HepG2 (cell line): ENCODE data around the gene GATA5. TPM values are rescaled to one million over a fixed set of nuclear protein-coding genes. Genes with fewer than 3 reads are reported as not detected.
A peak's percentile ranks its signal among the peaks of the same experiment; 100 is the strongest.

Source experiments
- ATAC-seq: fragments of 200-7000 bp; cut with Tn5 transposase; 3 replicates; pipeline ENCODE4 v1.9.1; 2020; ENCODE audit warnings: mild to moderate bottlenecking, moderate library complexity
- BruUV-seq: library from RNA; stranded (reverse); fragments of 400-500 nt; replicated peaks from 2 replicates; lab custom pipeline; 2021; lab: Mats Ljungman, UMichigan
- CTCF ChIA-PET: fragments of 300-600 bp; formaldehyde crosslinking; extraction: SDS; loops from one replicate; lab custom pipeline; 2021; ENCODE audit warnings: low total read pairs, inconsistent platforms, low intra/inter-chr PET ratio; lab: Yijun Ruan, JAX
- POLR2A ChIA-PET: fragments of 350-600 bp; sonication (Branson Sonifier 250); formaldehyde crosslinking; loops from one replicate; lab custom pipeline; 2020; ENCODE audit warnings: antibody characterized with exemption, inconsistent platforms; lab: Yijun Ruan, JAX
- DNase-seq: peaks from one replicate; pipeline ENCODE4 v3.0.0-alpha.2; 2015; ENCODE audit warnings: low spot score
- FAIRE-seq: peaks from 3 replicates; lab custom pipeline; 2011; peaks lifted over from hg19 to GRCh38; lab: Jason Lieb, UNC
- H2AFZ ChIP-seq: one replicate; pipeline ENCODE4 v1.6.1; 2011; ENCODE audit warnings: low read length, inconsistent platforms
- H3K27ac ChIP-seq: fragments of 300-600 bp; 3 replicates; pipeline ENCODE4 v1.8.0; 2011; ENCODE audit warnings: mixed run types, mild to moderate bottlenecking, mixed read lengths, low read length, inconsistent platforms; ENCODE audit not compliant: insufficient read depth; ENCODE audit errors: extremely low read length
- H3K27me3 ChIP-seq, 2 experiments: fragments of 200-600 bp in 1 of 2; 2 replicates in 1 of 2; 3 replicates in 1 of 2; pipeline versions ENCODE4 v1.6.0 to v1.8.0; 2011; ENCODE audit warnings: low read length in 2 of 2, mild to moderate bottlenecking in 2 of 2, moderate library complexity in 2 of 2, inconsistent platforms in 1 of 2; ENCODE audit not compliant: insufficient read depth in 2 of 2, control insufficient read depth in 1 of 2
- H3K36me3 ChIP-seq, 2 experiments: fragments of 200-600 bp in 1 of 2; replicated peaks in 1 of 2; 2 replicates in 1 of 2; 3 replicates in 1 of 2; pipeline versions ENCODE4 v1.5.1 to v1.8.0; 2011; ENCODE audit warnings: low read length in 2 of 2, inconsistent platforms in 1 of 2; ENCODE audit not compliant: insufficient read depth in 2 of 2, control insufficient read depth in 1 of 2
- H3K4me1 ChIP-seq: 2 replicates; pipeline ENCODE4 v1.5.1; 2012; ENCODE audit warnings: low read length, inconsistent platforms; ENCODE audit not compliant: insufficient read depth
- H3K4me2 ChIP-seq: 2 replicates; pipeline ENCODE4 v1.6.0; 2011; ENCODE audit warnings: low read depth, low read length, inconsistent platforms
- H3K4me3 ChIP-seq, 3 experiments: fragments of 200-600 bp in 1 of 3; sonication (generic), shearing (Covaris generic) in 1 of 3; replicated peaks in 1 of 3; 2 replicates each; pipeline ENCODE4 v1.5.1; 2011 to 2016; ENCODE audit warnings: low read length in 3 of 3, inconsistent platforms in 2 of 3, low read depth in 2 of 3, mild to moderate bottlenecking in 2 of 3, control low read depth in 1 of 3, mixed read lengths in 1 of 3; ENCODE audit not compliant: insufficient read depth in 1 of 3
- H3K79me2 ChIP-seq: one replicate; pipeline ENCODE4 v1.6.1; 2011; ENCODE audit warnings: low read length, inconsistent platforms; ENCODE audit not compliant: insufficient read depth
- H3K9ac ChIP-seq: 2 replicates; pipeline ENCODE4 v1.6.0; 2011; ENCODE audit warnings: mild to moderate bottlenecking, low read depth, low read length, inconsistent platforms; ENCODE audit not compliant: insufficient read depth
- H3K9me3 ChIP-seq: 2 replicates; pipeline ENCODE4 v1.5.1; 2012; ENCODE audit warnings: mild to moderate bottlenecking, low read length
- H4K20me1 ChIP-seq: 2 replicates; pipeline ENCODE4 v1.6.0; 2011; ENCODE audit warnings: inconsistent platforms, mild to moderate bottlenecking, low read length, moderate library complexity; ENCODE audit not compliant: insufficient read depth
- BCL6 ChIP-seq: IDR thresholded peaks from 2 replicates; pipeline ENCODE4 v1.6.1; 2016; ENCODE audit warnings: missing genetic modification reagents, missing compliant biosample characterization
- CBFB ChIP-seq: sonication (generic); formaldehyde crosslinking; IDR thresholded peaks from 2 replicates; pipeline ENCODE4 v1.4.0; 2020; ENCODE audit warnings: missing genetic modification reagents
- CBX1 ChIP-seq: IDR thresholded peaks from one replicate; pipeline ENCODE4 v1.6.1; 2016; ENCODE audit warnings: antibody characterized with exemption, low read depth
- JUNB ChIP-seq: sonication (generic); formaldehyde crosslinking; IDR thresholded peaks from 2 replicates; pipeline ENCODE4 v1.8.0; 2022; ENCODE audit warnings: missing genetic modification reagents, mild to moderate bottlenecking, borderline replicate concordance
- MTA1 ChIP-seq: sonication (generic); formaldehyde crosslinking; IDR thresholded peaks from 2 replicates; pipeline ENCODE4 v1.4.0; 2020; ENCODE audit warnings: missing genetic modification reagents, mild to moderate bottlenecking, borderline replicate concordance
- NFE2L1 ChIP-seq: sonication (generic); formaldehyde crosslinking; IDR thresholded peaks from 2 replicates; pipeline ENCODE4 v1.4.0; 2020; ENCODE audit warnings: missing genetic modification reagents, mild to moderate bottlenecking, borderline replicate concordance
- NR2F6 ChIP-seq, 2 experiments: IDR thresholded peaks; 2 replicates each; pipeline ENCODE4 v1.6.1; 2016; ENCODE audit warnings: antibody characterized with exemption in 1 of 2, mild to moderate bottlenecking in 1 of 2
- PTBP1 ChIP-seq: fragments of 200-400 bp; formaldehyde crosslinking; IDR thresholded peaks from 2 replicates; pipeline ENCODE4 v1.6.1; 2018; ENCODE audit warnings: low read length, low read depth; ENCODE audit not compliant: poor library complexity, severe bottlenecking
- WIZ ChIP-seq: sonication (generic); formaldehyde crosslinking; IDR thresholded peaks from 2 replicates; pipeline ENCODE4 v1.5.1; 2020; ENCODE audit warnings: mild to moderate bottlenecking, missing genetic modification reagents
- ZNF510 ChIP-seq: sonication (generic); formaldehyde crosslinking; IDR thresholded peaks from 2 replicates; pipeline ENCODE4 v1.4.0; 2020; ENCODE audit warnings: low read depth, mild to moderate bottlenecking, missing genetic modification reagents
- ZNF557 ChIP-seq: sonication (generic); formaldehyde crosslinking; IDR thresholded peaks from 2 replicates; pipeline ENCODE4 v1.4.0; 2020; ENCODE audit warnings: missing genetic modification reagents
- WGBS: methylation state at CpG from one replicate; pipeline ENCODE4 v1.1.6; 2017; ENCODE audit warnings: low lambda C conversion rate; 5-methylcytosine and 5-hydroxymethylcytosine counted together
- in situ Hi-C: cut with HindIII; loops from 2 replicates; pipeline ENCODE4 v1.10.0; 2017; ENCODE audit warnings: low pct_unique_long_range_greater_than_20kb; ENCODE audit not compliant: extremely low pct_ligation_motif_present
- intact Hi-C: fragments of 100-400 bp; cut with micrococcal nuclease; formaldehyde crosslinking; loops from one replicate; pipeline ENCODE4 v1.10.0; 2022; ENCODE audit not compliant: unreplicated experiment
- polyA plus RNA-seq, 8 experiments: library from polyadenylated mRNA; depleted of rRNA in 3 of 8; stranded (reverse) in 7 of 8; unstranded in 1 of 8; fragments of >200 nt; fragmentation: Illumina TruSeq in 4 of 8; extraction: Trizol in 4 of 8; gene quantifications; 2 replicates each; pipeline versions ENCODE4 v1.2.1 to v1.2.3, GENCODE V29; 2011 to 2016; ENCODE audit warnings: low read depth in 4 of 8, missing spikeins in 1 of 8, mixed read lengths in 1 of 8; ENCODE audit not compliant: insufficient read depth in 1 of 8
- total RNA-seq, 5 experiments: library from RNA; depleted of rRNA; stranded (reverse); fragments of >200 nt; fragmentation: Illumina TruSeq; extraction: Trizol; gene quantifications; 2 replicates each; pipeline ENCODE4 v1.2.3, GENCODE V29; 2016; ENCODE audit warnings: low read depth in 1 of 5
- TF ChIP-seq, protein P1 (sequence below): conservative IDR thresholded peaks from 2 replicates; pipeline ENCODE4 v1.6.1; 2018; ENCODE audit warnings: missing genetic modification reagents
- TF ChIP-seq, protein P2 (sequence below): IDR thresholded peaks from 2 replicates; pipeline ENCODE4 v1.6.1; 2016; ENCODE audit warnings: low read depth
- TF ChIP-seq, protein P3 (sequence below): IDR thresholded peaks from 2 replicates; pipeline ENCODE4 v1.6.1; 2012; ENCODE audit warnings: inconsistent platforms
- TF ChIP-seq, protein P4 (sequence below): sonication (generic); formaldehyde crosslinking; IDR thresholded peaks from 2 replicates; pipeline ENCODE4 v1.5.1; 2020; ENCODE audit warnings: mild to moderate bottlenecking, missing genetic modification reagents
- TF ChIP-seq, protein P5 (sequence below): sonication (generic); formaldehyde crosslinking; IDR thresholded peaks from 2 replicates; pipeline ENCODE4 v1.5.1; 2020; ENCODE audit warnings: missing genetic modification reagents, mild to moderate bottlenecking, borderline replicate concordance

GATA5 gene
- total and polyA plus RNA-seq, 2 of the 13 experiments (the other 11 are each of a cell fraction or from before 2014, with no cell fraction given), result 0.12 to 0.20 TPM

DNA sequence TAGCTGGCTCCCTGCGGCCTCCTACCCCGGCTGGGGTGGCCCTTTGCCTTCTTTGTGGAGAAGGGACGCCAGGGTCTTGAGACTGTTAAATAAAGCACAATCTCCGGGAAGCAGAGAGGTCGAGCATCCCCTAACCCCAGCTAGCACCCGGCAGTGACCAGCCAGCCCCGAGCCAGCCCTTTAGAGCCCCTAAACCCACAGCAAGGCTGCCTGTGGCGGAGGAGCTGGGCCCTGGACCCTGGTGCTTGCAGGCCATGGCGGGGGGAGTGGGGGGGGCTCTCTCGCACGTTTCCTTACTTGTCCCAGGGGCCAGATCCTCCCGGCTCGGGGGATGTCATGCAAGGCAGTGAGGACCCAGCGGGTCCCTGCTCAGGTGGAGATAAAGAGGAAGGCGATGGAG, 49.2 kb upstream of the GATA5 start:
- no peak overlapping the region for H3K9ac ChIP-seq
- TF ChIP-seq PTBP1, result no peak
- no peak for TF ChIP-seq WIZ (CRISPR knock-in tag)
- TF ChIP-seq, protein P1, sequence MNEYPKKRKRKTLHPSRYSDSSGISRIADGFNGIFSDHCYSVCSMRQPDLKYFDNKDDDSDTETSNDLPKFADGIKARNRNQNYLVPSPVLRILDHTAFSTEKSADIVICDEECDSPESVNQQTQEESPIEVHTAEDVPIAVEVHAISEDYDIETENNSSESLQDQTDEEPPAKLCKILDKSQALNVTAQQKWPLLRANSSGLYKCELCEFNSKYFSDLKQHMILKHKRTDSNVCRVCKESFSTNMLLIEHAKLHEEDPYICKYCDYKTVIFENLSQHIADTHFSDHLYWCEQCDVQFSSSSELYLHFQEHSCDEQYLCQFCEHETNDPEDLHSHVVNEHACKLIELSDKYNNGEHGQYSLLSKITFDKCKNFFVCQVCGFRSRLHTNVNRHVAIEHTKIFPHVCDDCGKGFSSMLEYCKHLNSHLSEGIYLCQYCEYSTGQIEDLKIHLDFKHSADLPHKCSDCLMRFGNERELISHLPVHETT, result no peak
- TF ChIP-seq, protein P2, sequence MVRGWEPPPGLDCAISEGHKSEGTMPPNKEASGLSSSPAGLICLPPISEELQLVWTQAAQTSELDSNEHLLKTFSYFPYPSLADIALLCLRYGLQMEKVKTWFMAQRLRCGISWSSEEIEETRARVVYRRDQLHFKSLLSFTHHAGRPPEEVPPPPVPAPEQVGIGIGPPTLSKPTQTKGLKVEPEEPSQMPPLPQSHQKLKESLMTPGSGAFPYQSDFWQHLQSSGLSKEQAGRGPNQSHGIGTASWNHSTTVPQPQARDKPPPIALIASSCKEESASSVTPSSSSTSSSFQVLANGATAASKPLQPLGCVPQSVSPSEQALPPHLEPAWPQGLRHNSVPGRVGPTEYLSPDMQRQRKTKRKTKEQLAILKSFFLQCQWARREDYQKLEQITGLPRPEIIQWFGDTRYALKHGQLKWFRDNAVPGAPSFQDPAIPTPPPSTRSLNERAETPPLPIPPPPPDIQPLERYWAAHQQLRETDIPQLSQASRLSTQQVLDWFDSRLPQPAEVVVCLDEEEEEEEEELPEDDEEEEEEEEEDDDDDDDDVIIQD (CRISPR knock-in tag), result no peak
- peak; percentile 9; the same call in 1 of the 2 replicates for TF ChIP-seq MTA1 (CRISPR knock-in tag)
- TF ChIP-seq BCL6 (CRISPR knock-in tag), result no peak
- TF ChIP-seq JUNB (CRISPR knock-in tag), result no peak
- no peak for TF ChIP-seq ZNF557
- no peak for TF ChIP-seq NR2F6 (IDR thresholded peaks at IDR 0.05)
- no peak for TF ChIP-seq NR2F6 (CRISPR knock-in tag; IDR thresholded peaks at IDR 0.05)
- no peak for TF ChIP-seq CBX1
- no peak for TF ChIP-seq NFE2L1 (CRISPR knock-in tag)
- no peak for TF ChIP-seq ZNF510 (CRISPR knock-in tag)
- TF ChIP-seq, protein P3, sequence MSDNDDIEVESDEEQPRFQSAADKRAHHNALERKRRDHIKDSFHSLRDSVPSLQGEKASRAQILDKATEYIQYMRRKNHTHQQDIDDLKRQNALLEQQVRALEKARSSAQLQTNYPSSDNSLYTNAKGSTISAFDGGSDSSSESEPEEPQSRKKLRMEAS, result no peak
- TF ChIP-seq, protein P4, sequence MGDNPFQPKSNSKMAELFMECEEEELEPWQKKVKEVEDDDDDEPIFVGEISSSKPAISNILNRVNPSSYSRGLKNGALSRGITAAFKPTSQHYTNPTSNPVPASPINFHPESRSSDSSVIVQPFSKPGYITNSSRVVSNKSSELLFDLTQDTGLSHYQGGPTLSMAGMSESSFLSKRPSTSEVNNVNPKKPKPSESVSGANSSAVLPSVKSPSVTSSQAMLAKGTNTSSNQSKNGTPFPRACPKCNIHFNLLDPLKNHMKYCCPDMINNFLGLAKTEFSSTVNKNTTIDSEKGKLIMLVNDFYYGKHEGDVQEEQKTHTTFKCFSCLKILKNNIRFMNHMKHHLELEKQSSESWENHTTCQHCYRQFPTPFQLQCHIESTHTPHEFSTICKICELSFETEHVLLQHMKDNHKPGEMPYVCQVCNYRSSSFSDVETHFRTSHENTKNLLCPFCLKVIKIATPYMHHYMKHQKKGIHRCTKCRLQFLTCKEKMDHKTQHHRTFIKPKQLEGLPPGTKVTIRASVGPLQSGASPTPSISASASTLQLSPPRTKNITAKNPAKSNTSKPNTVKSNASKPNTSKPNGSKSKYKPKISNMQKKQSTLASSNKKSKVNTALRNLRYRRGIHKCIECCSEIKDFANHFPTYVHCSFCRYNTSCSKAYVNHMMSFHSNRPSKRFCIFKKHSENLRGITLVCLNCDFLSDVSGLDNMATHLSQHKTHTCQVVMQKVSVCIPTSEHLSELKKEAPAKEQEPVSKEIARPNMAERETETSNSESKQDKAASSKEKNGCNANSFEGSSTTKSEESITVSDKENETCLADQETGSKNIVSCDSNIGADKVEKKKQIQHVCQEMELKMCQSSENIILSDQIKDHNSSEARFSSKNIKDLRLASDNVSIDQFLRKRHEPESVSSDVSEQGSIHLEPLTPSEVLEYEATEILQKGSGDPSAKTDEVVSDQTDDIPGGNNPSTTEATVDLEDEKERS (CRISPR knock-in tag), result no peak
- TF ChIP-seq, protein P5, sequence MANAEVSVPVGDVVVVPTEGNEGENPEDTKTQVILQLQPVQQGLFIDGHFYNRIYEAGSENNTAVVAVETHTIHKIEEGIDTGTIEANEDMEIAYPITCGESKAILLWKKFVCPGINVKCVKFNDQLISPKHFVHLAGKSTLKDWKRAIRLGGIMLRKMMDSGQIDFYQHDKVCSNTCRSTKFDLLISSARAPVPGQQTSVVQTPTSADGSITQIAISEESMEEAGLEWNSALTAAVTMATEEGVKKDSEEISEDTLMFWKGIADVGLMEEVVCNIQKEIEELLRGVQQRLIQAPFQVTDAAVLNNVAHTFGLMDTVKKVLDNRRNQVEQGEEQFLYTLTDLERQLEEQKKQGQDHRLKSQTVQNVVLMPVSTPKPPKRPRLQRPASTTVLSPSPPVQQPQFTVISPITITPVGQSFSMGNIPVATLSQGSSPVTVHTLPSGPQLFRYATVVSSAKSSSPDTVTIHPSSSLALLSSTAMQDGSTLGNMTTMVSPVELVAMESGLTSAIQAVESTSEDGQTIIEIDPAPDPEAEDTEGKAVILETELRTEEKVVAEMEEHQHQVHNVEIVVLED (CRISPR knock-in tag), result no peak
- no peak for TF ChIP-seq CBFB

More for the DNA sequence above, 49.2 kb upstream of the GATA5 start:
- Histone ChIP-seq H3K4me2 (no peak overlapping the region), H3K79me2 (no peaks in the 10 kb centered on the region), H3K27ac (no peak overlapping the region), H3K9me3 (no peaks in the 10 kb centered on the region), H4K20me1 (no peaks in the 10 kb centered on the region), H3K4me1 (peaks cover 35% of the 10 kb centered on the region), H2AFZ (no peak overlapping the region), H3K36me3 (no peaks in the 10 kb centered on the region), H3K27me3 (peaks cover 26 to 76% of the 10 kb centered on the region in 2 experiments; a peak in 4 of 5 replicates), H3K4me3 (no peak overlapping the region)
- ATAC-seq, result no peak
- CTCF ChIA-PET, result no interaction called here
- no peak for DNase-seq
- POLR2A ChIA-PET, result no interaction called here
- intact Hi-C loops (no loop called here), in situ Hi-C loops (no loop called here)
- BruUV-seq, result no TSS peak
- 43% methylated on average over 15 of the region's 15 CpGs for WGBS
- FAIRE-seq, result no peak
